Fibroblast of lung (primary cell): ENCODE results near the gene CAMK2G. TPM values are rescaled to one million over a fixed set of nuclear protein-coding genes. Genes with fewer than 3 reads are reported as not detected.

ENCODE experiments used
- DNase-seq, 2 donors: peaks; one replicate each; pipeline versions ENCODE4 v3.0.0 to v3.0.0-alpha.2; 2010; ENCODE audit warnings: low read depth in 2 of 2
- H2AFZ ChIP-seq: 2 replicates; pipeline ENCODE4 v1.5.1; 2012; ENCODE audit warnings: low read length, control low read depth, inconsistent platforms
- H3K27ac ChIP-seq: 2 replicates; pipeline ENCODE4 v1.5.1; 2011; ENCODE audit warnings: low read length, control low read depth; ENCODE audit not compliant: insufficient read depth
- H3K27me3 ChIP-seq: 2 replicates; pipeline ENCODE4 v1.5.1; 2011; ENCODE audit warnings: mild to moderate bottlenecking, low read length; ENCODE audit not compliant: control insufficient read depth, insufficient read depth
- H3K36me3 ChIP-seq: 2 replicates; pipeline ENCODE4 v1.5.1; 2011; ENCODE audit warnings: low read length; ENCODE audit not compliant: control insufficient read depth, insufficient read depth
- H3K4me1 ChIP-seq: 2 replicates; pipeline ENCODE4 v1.5.1; 2011; ENCODE audit warnings: low read length; ENCODE audit not compliant: control insufficient read depth, insufficient read depth; ENCODE audit errors: extremely low read depth
- H3K4me2 ChIP-seq: 2 replicates; pipeline ENCODE4 v1.5.1; 2011; ENCODE audit warnings: low read length, control low read depth; ENCODE audit not compliant: insufficient read depth; ENCODE audit errors: extremely low read depth
- H3K4me3 ChIP-seq, 4 experiments: fragments of 200-600 bp in 1 of 4; sonication (generic) in 1 of 4; replicated peaks in 1 of 4; 2 replicates each; pipeline ENCODE4 v1.5.1; 2011 to 2016; ENCODE audit warnings: low read length in 4 of 4, low read depth in 3 of 4, mild to moderate bottlenecking in 3 of 4, control low read depth in 2 of 4, inconsistent platforms in 1 of 4, mixed read lengths in 1 of 4; ENCODE audit not compliant: insufficient read depth in 1 of 4; ENCODE audit errors: control extremely low read depth in 1 of 4
- H3K79me2 ChIP-seq: 2 replicates; pipeline ENCODE4 v1.5.1; 2012; ENCODE audit warnings: mild to moderate bottlenecking, low read length, inconsistent platforms; ENCODE audit not compliant: control insufficient read depth, insufficient read depth
- H3K9ac ChIP-seq: 2 replicates; pipeline ENCODE4 v1.5.1; 2011; ENCODE audit warnings: mild to moderate bottlenecking, low read length, control low read depth; ENCODE audit not compliant: insufficient read depth
- H3K9me3 ChIP-seq: 2 replicates; pipeline ENCODE4 v1.5.1; 2012; ENCODE audit warnings: low read depth, low read length; ENCODE audit not compliant: control insufficient read depth, insufficient read depth
- H4K20me1 ChIP-seq: 2 replicates; pipeline ENCODE4 v1.5.1; 2011; ENCODE audit warnings: low read length; ENCODE audit not compliant: control insufficient read depth, insufficient read depth; ENCODE audit errors: extremely low read depth
- CTCF ChIP-seq, 2 donors: IDR thresholded peaks in 1 of 2; conservative IDR thresholded peaks in 1 of 2; 1 replicate in 1 of 2; 2 replicates in 1 of 2; pipeline ENCODE4 v1.5.1; 2011 to 2012; ENCODE audit warnings: low read length in 2 of 2, control low read depth in 1 of 2, inconsistent platforms in 1 of 2, low read depth in 1 of 2, mild to moderate bottlenecking in 1 of 2
- EZH2 ChIP-seq: IDR thresholded peaks from 2 replicates; pipeline ENCODE4 v1.5.1; 2012; ENCODE audit warnings: low read length, control low read depth, mild to moderate bottlenecking; ENCODE audit errors: missing control alignments
- polyA plus RNA-seq, 2 donors: library from polyadenylated mRNA; depleted of rRNA in 1 of 2; stranded (reverse) in 1 of 2; unstranded in 1 of 2; fragments of >200 nt; gene quantifications; 2 replicates each; pipeline ENCODE4 v1.2.1, GENCODE V29; 2011 to 2012; ENCODE audit warnings: missing spikeins in 1 of 2
- total RNA-seq: library from RNA; depleted of rRNA; stranded (reverse); fragments of >200 nt; gene quantifications from 2 replicates; pipeline ENCODE4 v1.2.1, GENCODE V29; 2014

CAMK2G gene
- total and polyA plus RNA-seq, 2 donors (not counting 1 experiment from before 2014, with no cell fraction given): 25.9 to 32.2 TPM

GRCh38 chr10:73818402-73818801 lies 56.0 kb downstream of the CAMK2G start:
- no peak for DNase-seq
- Histone ChIP-seq H3K27ac (no peak overlapping the region), H2AFZ (no peak overlapping the region), H3K9ac (no peak overlapping the region), H3K4me1 (peaks cover 4% of the 10 kb centered on the region), H3K9me3 (no peaks in the 10 kb centered on the region), H3K4me3 (no peak overlapping the region), H3K4me2 (no peak overlapping the region), H3K79me2 (no peaks in the 10 kb centered on the region), H4K20me1 (no peaks in the 10 kb centered on the region), H3K27me3 (no peaks in the 10 kb centered on the region), H3K36me3 (peaks cover 9% of the 10 kb centered on the region)
- no peak for TF ChIP-seq CTCF (conservative IDR thresholded peaks at IDR 0.05 in 1 of 2, IDR thresholded peaks at IDR 0.05 in 1 of 2; ENCODE audit: low read depth in 1 of 2, low read length in 2 of 2)

GRCh38 chr10:73817826-73818225 lies 56.5 kb downstream of the CAMK2G start:
- H3K79me2 ChIP-seq: no peaks in the 10 kb centered on the region
- no peak overlapping the region for H3K4me3 ChIP-seq
- peaks cover 4% of the 10 kb centered on the region for H3K4me1 ChIP-seq
- H3K27me3 ChIP-seq: no peaks in the 10 kb centered on the region
- peaks cover 9% of the 10 kb centered on the region for H3K36me3 ChIP-seq
- H3K9ac ChIP-seq: no peak overlapping the region
- no peak for TF ChIP-seq EZH2
- TF ChIP-seq CTCF (conservative IDR thresholded peaks at IDR 0.05 in 1 of 2, IDR thresholded peaks at IDR 0.05 in 1 of 2; ENCODE audit: low read depth in 1 of 2, low read length in 2 of 2): no peak
- H4K20me1 ChIP-seq: no peaks in the 10 kb centered on the region
- no peak overlapping the region for H3K27ac ChIP-seq
- no peaks in the 10 kb centered on the region for H3K9me3 ChIP-seq
- no peak for DNase-seq
- no peak overlapping the region for H3K4me2 ChIP-seq
- H2AFZ ChIP-seq: no peak overlapping the region

- H3K27me3 ChIP-seq: no peaks in the 10 kb centered on the region
- H4K20me1 ChIP-seq: no peaks in the 10 kb centered on the region
- H2AFZ ChIP-seq: no peak overlapping the region
- no peak overlapping the region for H3K9ac ChIP-seq
- H3K9me3 ChIP-seq: no peaks in the 10 kb centered on the region
- peaks cover 4% of the 10 kb centered on the region for H3K4me1 ChIP-seq
- H3K27ac ChIP-seq: no peak overlapping the region
- no peak overlapping the region for H3K4me2 ChIP-seq
- TF ChIP-seq CTCF (conservative IDR thresholded peaks at IDR 0.05 in 1 of 2, IDR thresholded peaks at IDR 0.05 in 1 of 2; ENCODE audit: low read depth in 1 of 2, low read length in 2 of 2): no peak
- TF ChIP-seq EZH2: no peak
- DNase-seq: peak in 1 of 2 donors; percentile 20
- no peaks in the 10 kb centered on the region for H3K79me2 ChIP-seq
- H3K36me3 ChIP-seq: peaks cover 9% of the 10 kb centered on the region
- no peak overlapping the region for H3K4me3 ChIP-seq
Measured at GRCh38 chr10:73816917-73817729, 57.2 kb downstream of the CAMK2G start.
